Loucy (cell line): ENCODE measurements around the gene ERCC3.

Source experiments
- CTCF ChIP-seq: fragments of 200-600 bp; sonication (generic); conservative IDR thresholded peaks from 2 replicates; pipeline ENCODE4 v1.5.1; 2014; ENCODE audit warnings: mild to moderate bottlenecking, antibody characterized with exemption, low read length
- EZH2phosphoT487 ChIP-seq: fragments of 200-600 bp; IDR thresholded peaks from 2 replicates; pipeline ENCODE4 v1.6.1; 2018; ENCODE audit warnings: antibody characterized with exemption, mild to moderate bottlenecking, moderate library complexity, borderline replicate concordance

DNA sequence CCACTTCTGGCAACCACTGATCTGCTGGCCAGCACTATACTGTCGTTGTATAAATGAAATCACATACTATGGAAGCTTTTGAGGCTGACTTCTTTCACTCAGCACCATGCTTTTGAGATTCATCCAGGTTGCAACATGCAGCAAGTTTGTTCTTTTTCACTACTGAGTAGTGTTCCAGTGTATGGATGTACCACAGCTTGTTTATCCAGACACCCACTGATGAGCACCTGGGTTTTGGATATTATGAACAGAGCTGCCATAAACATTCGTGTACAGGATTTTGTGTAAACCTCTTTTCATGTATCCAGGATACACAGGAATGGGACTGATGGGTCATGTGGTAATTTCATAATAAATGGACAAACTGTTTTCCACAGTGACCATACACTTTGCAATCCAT lies 10.7 kb downstream of the ERCC3 start:
- TF ChIP-seq CTCF: no peak
- TF ChIP-seq EZH2phosphoT487: no peak
